GM18508 (cell line): Measurements from ENCODE around the gene YARS1.

Source experiments
- ATAC-seq: cut with Tn5 transposase; IDR thresholded peaks from one replicate; pipeline ENCODE4 v1.9.1; 2021; ENCODE audit warnings: moderate number of reproducible peaks; ENCODE audit not compliant: insufficient read depth, unreplicated experiment

The YARS1 gene

GRCh38 chr1:32782086-32782485, 35.1 kb downstream of the YARS1 start:
- ATAC-seq = no peak

DNA sequence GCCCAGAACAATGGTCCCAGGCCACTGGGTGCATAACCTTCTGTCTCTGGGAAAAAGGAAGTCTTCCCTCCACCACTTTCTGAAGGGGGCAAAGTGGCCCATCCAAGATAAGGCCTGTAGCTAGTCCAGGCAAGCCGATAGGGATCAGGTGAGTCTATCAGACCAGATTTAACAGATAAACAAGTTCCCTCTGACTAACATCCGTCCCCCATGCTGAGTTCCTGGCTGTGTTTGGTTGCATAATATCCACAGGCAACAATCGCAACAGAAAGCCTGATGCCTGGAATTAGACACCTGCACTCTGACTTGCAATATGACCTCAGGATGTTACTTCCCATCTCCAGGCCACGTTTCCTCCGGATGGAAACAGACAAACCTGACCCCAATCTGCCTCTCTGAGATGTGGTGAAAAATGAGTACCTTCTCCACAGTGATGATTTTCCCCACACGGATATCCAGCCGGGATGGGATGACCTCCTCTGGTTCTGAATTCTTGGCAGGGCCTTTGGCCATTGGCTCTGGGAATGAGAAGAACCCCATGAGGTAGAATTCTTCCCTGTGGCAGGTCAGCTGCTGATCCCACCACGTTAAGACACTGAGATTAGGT, 36.4 kb downstream of the YARS1 start:
- no peak for ATAC-seq

- no peak for ATAC-seq
Observed at GRCh38 chr1:32780005-32780404, 37.2 kb downstream of the YARS1 start.

DNA sequence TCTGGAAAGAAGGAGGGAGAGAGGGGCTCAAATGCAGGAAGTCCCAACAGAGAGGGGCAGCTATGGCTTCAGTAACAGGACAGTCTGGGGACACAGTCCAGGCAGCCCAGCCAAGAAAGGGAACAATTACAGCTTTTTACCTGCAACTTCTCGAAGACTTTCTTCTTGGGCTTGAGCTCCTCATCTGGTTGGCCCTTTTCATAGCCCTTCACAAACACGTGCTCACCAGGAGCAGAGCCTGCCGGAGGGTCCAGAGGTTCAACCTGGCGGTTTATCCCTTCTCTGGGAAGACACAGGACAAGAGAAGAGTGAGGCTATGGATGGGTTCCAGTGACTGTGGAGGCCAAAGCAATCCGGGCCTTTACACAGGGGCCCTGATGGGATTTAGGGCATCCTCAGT, 37.9 kb downstream of the YARS1 start:
- no peak for ATAC-seq

DNA sequence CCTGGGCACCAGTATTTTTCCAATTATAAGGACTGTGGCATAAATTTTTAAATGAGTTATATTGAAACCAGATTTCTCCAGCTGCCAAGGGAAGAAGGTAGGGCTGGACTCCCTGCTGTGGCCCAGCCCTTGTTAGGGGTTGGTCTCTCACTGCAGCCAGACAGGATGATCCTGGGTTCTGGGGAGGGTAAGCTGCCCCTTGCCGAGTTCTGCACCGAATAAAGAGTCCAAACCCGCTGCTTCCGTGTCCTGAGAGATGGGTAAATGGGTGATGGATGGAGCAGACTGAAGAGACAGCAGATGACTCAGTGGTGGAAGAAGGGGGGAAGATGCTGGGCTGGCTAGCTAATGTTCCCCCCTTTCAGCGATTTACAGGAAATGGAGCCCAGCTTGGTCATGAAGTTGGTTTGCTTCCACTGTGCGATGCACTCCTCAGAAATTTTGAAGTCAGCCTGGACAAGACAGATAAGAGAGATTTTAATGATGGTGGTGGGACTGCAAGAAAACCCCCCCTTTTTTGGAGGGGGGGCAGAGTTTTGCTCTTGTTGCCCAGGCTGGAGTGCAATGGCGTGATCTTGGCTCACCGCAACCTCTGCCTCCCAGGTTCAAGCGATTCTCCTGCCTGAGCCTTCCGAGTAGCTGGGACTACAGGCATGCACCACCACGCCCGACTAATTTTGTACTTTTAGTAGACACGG, 41.4 kb downstream of the YARS1 start:
- ATAC-seq = no peak

- no peak for ATAC-seq
Observed at GRCh38 chr1:32774950-32775634, 42.1 kb downstream of the YARS1 start.

GRCh38 chr1:32774464-32774808, 42.7 kb downstream of the YARS1 start:
- ATAC-seq = no peak

- ATAC-seq = no peak
Observed at GRCh38 chr1:32773764-32774463, 43.2 kb downstream of the YARS1 start.

GRCh38 chr1:32773018-32773763, 44.0 kb downstream of the YARS1 start:
- no peak for ATAC-seq

GRCh38 chr1:32772281-32773017, 44.7 kb downstream of the YARS1 start:
- ATAC-seq = no peak

- ATAC-seq = no peak
Observed at GRCh38 chr1:32771561-32772280, 45.4 kb downstream of the YARS1 start.

DNA sequence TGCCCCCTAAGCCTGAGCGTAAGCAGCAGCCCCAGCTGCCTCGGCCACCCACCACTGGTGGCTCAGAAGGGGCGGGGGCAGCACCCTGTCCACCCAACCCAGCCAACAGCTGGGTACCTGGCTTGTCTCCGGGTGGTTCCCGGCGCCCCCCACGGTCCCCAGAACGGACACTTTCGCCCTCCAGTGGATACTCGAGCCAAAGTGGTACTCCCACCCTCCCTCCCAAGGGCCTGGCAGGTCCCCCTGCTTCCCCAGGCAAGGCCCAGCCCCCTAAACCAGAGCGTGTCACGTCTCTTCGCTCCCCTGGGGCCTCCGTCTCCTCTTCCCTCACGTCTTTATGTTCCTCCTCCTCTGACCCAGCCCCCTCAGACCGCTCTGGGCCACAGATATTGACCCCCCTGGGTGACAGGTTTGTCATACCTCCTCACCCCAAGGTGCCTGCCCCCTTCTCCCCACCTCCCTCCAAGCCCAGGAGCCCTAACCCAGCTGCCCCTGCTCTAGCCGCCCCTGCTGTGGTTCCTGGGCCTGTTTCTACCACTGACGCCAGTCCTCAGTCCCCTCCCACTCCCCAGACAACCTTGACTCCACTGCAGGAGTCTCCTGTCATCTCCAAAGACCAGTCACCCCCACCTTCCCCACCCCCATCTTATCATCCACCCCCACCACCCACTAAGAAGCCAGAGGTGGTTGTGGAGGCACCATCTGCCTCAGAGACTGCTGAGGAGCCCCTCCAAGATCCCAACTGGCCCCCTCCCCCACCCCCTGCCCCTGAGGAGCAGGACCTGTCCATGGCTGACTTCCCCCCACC, 46.2 kb downstream of the YARS1 start:
- ATAC-seq = no peak

GRCh38 chr1:32770221-32770731, 46.9 kb downstream of the YARS1 start:
- ATAC-seq = no peak

DNA sequence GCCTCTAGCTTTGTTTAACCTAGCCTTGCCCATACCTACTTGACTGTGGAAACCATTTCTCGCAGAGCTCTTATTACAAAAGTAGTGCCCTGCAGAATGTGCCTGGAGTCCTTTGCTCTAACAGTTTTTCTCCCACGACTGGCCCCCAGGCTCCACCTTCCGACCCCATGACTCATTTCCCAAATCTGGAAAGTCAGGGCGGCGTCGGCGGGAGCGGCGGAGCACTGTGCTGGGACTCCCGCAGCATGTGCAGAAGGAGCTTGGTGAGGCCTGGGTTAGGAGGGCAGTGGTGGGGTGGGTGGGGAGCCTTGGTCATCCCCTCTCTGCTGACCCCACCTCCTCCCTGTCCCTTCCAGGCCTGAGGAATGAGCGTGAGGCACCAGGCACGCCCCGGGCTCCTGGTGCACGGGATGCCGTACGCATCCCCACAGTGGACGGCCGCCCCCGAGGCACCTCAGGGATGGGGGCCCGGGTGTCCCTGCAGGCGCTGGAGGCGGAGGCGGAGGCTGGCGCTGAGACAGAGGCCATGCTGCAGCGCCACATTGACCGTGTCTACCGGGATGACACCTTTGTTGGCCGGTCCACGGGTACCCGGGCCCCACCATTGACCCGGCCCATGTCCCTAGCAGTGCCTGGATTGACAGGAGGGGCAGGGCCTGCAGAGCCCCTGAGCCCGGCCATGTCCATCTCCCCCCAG, 47.5 kb downstream of the YARS1 start:
- ATAC-seq = no peak

DNA sequence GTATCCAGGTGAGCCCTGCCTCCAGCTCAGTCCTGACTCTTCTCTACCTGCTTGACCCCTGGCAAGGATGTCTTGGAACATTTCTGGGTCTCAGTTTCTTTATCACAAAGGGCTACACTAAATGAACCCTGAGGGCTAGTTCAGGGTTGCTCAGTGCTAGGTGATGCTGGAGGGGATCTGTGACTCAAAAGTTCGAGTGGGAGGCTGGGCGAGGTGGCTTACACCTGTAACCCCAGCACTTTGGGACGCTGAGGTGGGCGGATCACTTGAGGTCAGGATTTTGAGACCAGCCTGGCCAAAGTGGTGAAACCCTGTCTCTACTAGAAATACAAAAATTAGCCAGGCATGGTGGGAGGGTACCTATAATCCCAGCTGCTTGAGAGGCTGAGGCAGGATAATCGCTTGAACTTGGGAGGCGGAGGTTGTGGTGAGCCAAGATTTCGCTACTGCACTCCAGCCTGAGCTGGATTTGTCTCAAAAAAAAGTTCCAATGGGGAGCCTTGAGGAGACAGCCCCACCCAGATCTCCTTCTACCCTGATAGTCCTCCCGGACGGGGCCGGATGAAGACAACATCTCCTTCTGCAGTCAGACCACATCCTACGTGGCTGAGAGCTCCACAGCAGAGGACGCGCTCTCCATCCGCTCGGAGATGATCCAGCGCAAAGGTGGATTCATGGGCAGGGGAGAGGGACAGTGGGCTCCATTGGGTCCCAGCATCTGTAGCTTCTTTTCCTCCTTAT, 48.9 kb downstream of the YARS1 start:
- no peak for ATAC-seq

GRCh38 chr1:32767641-32768040, 49.5 kb downstream of the YARS1 start:
- ATAC-seq = no peak

- no peak for ATAC-seq
Observed at GRCh38 chr1:32767156-32767555, 50.0 kb downstream of the YARS1 start.
